Body of pancreas (tissue), 4 donors: ENCODE measurements around the gene SPATA45.

Experiments used
- CTCF ChIP-seq, 7 experiments: fragments of 450-650 bp in 4 of 7; fragments of 200-600 bp in 3 of 7; sonication (generic) in 3 of 7; IDR thresholded peaks; one replicate each; pipeline ENCODE4 v1.5.1; 2016 to 2019; ENCODE audit warnings: antibody characterized with exemption in 7 of 7
- POLR2A ChIP-seq, 3 donors: fragments of 450-650 bp; IDR thresholded peaks; one replicate each; pipeline ENCODE4 v1.6.1; 2016; ENCODE audit warnings: antibody characterized with exemption in 3 of 3, mild to moderate bottlenecking in 2 of 3

GRCh38 chr1:212792396-212792908 lies 55.0 kb downstream of the SPATA45 start:
- no peak for TF ChIP-seq POLR2A (IDR thresholded peaks at IDR 0.05)
- TF ChIP-seq CTCF (IDR thresholded peaks at IDR 0.05), result no peak
